ENCODE results near the gene HDAC9. TPM values are rescaled to one million over a fixed set of nuclear protein-coding genes. Genes with fewer than 3 reads are reported as not detected.

The HDAC9 gene
- polyA plus RNA-seq, 3 donors, result 41.7 to 51.2 (median 44.2) TPM

- Histone ChIP-seq H3K36me3 (replicated peaks in 1 of 2; ENCODE audit: control insufficient read depth in 1 of 2, insufficient read depth in 2 of 2, low read length in 2 of 2) (no peaks in the 10 kb centered on the region), H2AFZ (ENCODE audit: insufficient read depth, low read depth, low read length, poor library complexity, severe bottlenecking) (no peak overlapping the region), H4K20me1 (ENCODE audit: insufficient read depth, low read length) (no peaks in the 10 kb centered on the region), H3K4me1 (ENCODE audit: control insufficient read depth in 1 of 2, insufficient read depth in 2 of 2, low read length in 2 of 2) (no peaks in the 10 kb centered on the region), H3K4me3 (replicated peaks in 1 of 3; ENCODE audit: low read depth in 2 of 3, low read length in 3 of 3) (no peak overlapping the region), H3K4me2 (replicated peaks; ENCODE audit: extremely low read depth, low read length, poor library complexity, severe bottlenecking) (no peak overlapping the region), H3K27me3 (ENCODE audit: control insufficient read depth in 2 of 2, insufficient read depth in 2 of 2, low read length in 2 of 2) (no peaks in the 10 kb centered on the region), H3K9ac (ENCODE audit: insufficient read depth, low read length, poor library complexity, severe bottlenecking) (no peak overlapping the region), H3K9me3 (replicated peaks in 1 of 2; ENCODE audit: control insufficient read depth in 1 of 2, insufficient read depth in 1 of 2, low read length in 2 of 2) (peaks cover 0 to 3% of the 10 kb centered on the region in 2 donors), H3K79me2 (ENCODE audit: insufficient read depth, low read length) (no peaks in the 10 kb centered on the region), H3K27ac (ENCODE audit: low read depth in 1 of 2, low read length in 2 of 2) (no peak overlapping the region)
- no peak for DNase-seq
- H3K36me3 Mint-ChIP-seq, result no peaks in the 10 kb centered on the region
- intact Hi-C loops (cut with micrococcal nuclease), result no loop called here
- no peak for TF ChIP-seq CTCF (IDR thresholded peaks at IDR 0.05)
- H3K27me3 Mint-ChIP-seq (ENCODE audit: low read depth in 3 of 3), result no peaks in the 10 kb centered on the region
- no peaks in the 10 kb centered on the region for H3K4me1 Mint-ChIP-seq
- H3K9me3 Mint-ChIP-seq, result peaks cover 0 to 8% (median 3%) of the 10 kb centered on the region in 7 donors
- WGBS (ENCODE audit: insufficient coverage), result no CpG with 5 or more reads among the region's 1 CpG
- no peak overlapping the region for H3K27ac Mint-ChIP-seq
- H3K4me3 Mint-ChIP-seq, result no peak overlapping the region
Measured at GRCh38 chr7:18803923-18804322, 308.4 kb downstream of the HDAC9 start.

- H3K36me3 ChIP-seq (replicated peaks in 1 of 2; ENCODE audit: control insufficient read depth in 1 of 2, insufficient read depth in 2 of 2, low read length in 2 of 2), result no peaks in the 10 kb centered on the region
Measured at GRCh38 chr7:18806177-18806576, 310.6 kb downstream of the HDAC9 start.

More at GRCh38 chr7:18806177-18806576, 310.6 kb downstream of the HDAC9 start:
- Mint-ChIP-seq H3K9me3 (peaks cover 2 to 10% (median 3%) of the 10 kb centered on the region in 7 donors), H3K4me3 (no peak overlapping the region), H3K36me3 (no peaks in the 10 kb centered on the region), H3K27ac (no peak overlapping the region), H3K4me1 (no peaks in the 10 kb centered on the region), H3K27me3 (ENCODE audit: low read depth in 3 of 3) (peaks cover 0 to 1% (median 0%) of the 10 kb centered on the region in 3 donors)
- no peak overlapping the region for H3K4me3 ChIP-seq (replicated peaks in 1 of 3; ENCODE audit: low read depth in 2 of 3, low read length in 3 of 3)
- peaks cover 0 to 3% of the 10 kb centered on the region in 2 donors for H3K9me3 ChIP-seq (replicated peaks in 1 of 2; ENCODE audit: control insufficient read depth in 1 of 2, insufficient read depth in 1 of 2, low read length in 2 of 2)
- no peak overlapping the region for H3K4me2 ChIP-seq (replicated peaks; ENCODE audit: extremely low read depth, low read length, poor library complexity, severe bottlenecking)
- WGBS (ENCODE audit: insufficient coverage), result no CpG with 5 or more reads among the region's 2 CpGs
- no peaks in the 10 kb centered on the region for H3K79me2 ChIP-seq (ENCODE audit: insufficient read depth, low read length)
- intact Hi-C loops (cut with micrococcal nuclease), result no loop called here
- no peaks in the 10 kb centered on the region for H3K27me3 ChIP-seq (ENCODE audit: control insufficient read depth in 2 of 2, insufficient read depth in 2 of 2, low read length in 2 of 2)
- H2AFZ ChIP-seq (ENCODE audit: insufficient read depth, low read depth, low read length, poor library complexity, severe bottlenecking), result no peak overlapping the region
- H3K4me1 ChIP-seq (ENCODE audit: control insufficient read depth in 1 of 2, insufficient read depth in 2 of 2, low read length in 2 of 2), result no peaks in the 10 kb centered on the region
- no peak for TF ChIP-seq CTCF (IDR thresholded peaks at IDR 0.05)
- DNase-seq, result no peak
- no peaks in the 10 kb centered on the region for H4K20me1 ChIP-seq (ENCODE audit: insufficient read depth, low read length)
- H3K9ac ChIP-seq (ENCODE audit: insufficient read depth, low read length, poor library complexity, severe bottlenecking), result no peak overlapping the region
- H3K27ac ChIP-seq (ENCODE audit: low read depth in 1 of 2, low read length in 2 of 2), result no peak overlapping the region
